ENCODE data around the gene CENPI.
"Not testable (repeated sequence)": the region's sequence is repeated elsewhere in the genome, so short reads cannot be mapped to it uniquely, and the experiment has no call there.

Gene CENPI, protein sequence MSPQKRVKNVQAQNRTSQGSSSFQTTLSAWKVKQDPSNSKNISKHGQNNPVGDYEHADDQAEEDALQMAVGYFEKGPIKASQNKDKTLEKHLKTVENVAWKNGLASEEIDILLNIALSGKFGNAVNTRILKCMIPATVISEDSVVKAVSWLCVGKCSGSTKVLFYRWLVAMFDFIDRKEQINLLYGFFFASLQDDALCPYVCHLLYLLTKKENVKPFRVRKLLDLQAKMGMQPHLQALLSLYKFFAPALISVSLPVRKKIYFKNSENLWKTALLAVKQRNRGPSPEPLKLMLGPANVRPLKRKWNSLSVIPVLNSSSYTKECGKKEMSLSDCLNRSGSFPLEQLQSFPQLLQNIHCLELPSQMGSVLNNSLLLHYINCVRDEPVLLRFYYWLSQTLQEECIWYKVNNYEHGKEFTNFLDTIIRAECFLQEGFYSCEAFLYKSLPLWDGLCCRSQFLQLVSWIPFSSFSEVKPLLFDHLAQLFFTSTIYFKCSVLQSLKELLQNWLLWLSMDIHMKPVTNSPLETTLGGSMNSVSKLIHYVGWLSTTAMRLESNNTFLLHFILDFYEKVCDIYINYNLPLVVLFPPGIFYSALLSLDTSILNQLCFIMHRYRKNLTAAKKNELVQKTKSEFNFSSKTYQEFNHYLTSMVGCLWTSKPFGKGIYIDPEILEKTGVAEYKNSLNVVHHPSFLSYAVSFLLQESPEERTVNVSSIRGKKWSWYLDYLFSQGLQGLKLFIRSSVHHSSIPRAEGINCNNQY

DNA sequence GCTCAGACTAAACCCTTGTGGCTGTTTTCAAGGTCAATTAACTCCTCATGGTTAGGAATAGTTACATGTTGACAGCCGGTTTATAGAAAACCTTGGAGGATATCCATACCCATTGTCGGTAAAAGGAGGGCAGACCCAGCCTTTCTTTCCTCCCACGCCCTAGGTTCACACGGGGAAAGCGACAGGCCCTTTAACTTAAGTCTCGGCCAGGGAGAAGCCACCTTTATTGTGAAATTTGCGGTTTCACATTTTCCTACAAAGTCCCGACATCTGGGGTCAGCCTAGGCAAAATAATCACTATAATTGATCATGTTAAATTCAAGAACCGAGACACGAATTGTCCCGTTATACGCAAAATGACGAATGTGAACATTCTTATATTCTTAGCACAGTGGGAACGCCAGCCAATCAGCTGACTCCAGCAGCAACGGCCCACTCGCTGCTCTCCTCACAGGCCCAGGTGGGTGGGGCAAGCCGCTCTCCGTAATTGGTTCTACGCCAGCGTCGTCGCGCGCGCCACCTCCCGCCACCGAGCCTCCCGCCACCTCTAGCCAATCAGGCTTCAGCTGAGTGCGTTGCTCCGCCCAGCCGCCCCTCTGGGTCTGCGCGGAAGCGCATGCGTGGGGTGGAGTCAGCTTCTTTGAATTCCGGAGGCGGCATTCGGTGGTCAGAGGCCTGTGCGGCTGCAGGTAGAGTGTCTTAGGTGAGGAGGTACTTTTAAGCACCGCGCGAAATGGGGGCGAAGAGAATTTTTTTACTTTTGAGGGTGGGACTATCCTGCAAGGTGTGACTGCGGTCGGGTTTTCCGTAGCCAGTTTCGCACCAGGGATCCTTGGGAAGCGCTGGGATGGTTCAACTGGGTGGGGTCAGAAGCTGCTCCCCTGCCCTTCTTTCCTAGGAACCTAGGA, at the start of gene CENPI:
TSS of gene CENPI (plus strand) at position 659 of the 908 bp plus-strand sequence. CDS start 2,867 bp downstream, outside the sequence.
- peak; percentile 89 for DNase-seq

DNA sequence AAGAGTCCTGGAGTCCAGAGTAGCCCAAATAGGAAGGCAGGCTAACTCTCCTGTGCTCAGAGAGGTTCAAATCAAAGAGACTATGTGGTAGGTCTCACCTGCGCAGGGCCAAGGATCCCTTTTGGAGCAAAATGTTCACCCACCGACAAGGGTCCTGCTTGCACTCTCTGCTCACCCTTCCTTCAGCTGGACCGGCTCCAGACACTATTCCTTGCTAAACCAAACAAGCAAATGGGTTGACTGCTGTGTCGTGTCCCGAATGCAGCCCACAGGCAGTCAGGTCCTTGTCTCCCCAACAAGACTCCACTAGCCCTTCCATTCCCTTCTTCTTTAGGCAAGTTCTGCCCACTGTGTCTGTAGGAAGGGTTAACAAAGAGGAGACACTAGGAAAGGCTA, 46.9 kb upstream of the CENPI start:
- DNase-seq, result no peak

DNA sequence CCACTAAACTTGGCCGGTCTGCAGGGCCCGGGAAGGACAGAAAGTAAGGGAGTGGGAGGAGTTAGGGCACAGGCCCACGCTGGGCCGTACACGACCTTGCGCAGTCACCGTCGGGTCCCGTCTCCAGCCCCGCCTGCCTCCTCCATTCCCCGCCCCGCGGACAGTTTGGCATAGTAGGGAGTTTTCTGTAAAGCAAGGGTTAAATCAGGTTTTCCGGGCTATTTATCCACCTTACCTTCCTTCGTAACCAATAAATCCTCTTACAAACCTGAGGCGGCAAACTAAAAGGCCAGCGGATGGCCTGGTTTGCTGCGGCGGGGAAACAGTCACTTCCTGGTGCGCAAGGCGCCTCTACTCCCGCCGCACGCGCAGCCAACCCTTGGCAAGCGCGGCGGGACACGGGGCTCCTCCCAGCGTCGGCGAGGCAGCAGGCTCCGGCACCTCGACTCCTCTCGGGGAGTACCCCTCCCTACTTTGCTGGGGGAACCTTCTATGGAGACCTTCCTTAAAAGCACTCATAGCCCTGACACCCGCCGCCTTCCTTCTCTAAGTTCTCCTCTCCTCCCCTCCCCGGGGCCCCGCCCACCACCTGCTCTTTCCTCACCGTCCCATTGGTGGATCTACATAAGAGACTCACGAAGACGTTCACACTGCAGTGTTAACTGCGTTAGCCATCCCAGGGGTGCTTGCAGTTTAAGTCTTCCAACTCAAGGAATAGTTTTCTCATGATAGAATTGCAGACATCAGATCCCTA, 46.3 kb upstream of the CENPI start, which contains the start of gene TRMT2B:
TSS of gene TRMT2B (minus strand) at position 563 of the 754 bp plus-strand sequence. CDS start 9,822 bp downstream, outside the sequence.
- DNase-seq, result peak; percentile 61

DNA sequence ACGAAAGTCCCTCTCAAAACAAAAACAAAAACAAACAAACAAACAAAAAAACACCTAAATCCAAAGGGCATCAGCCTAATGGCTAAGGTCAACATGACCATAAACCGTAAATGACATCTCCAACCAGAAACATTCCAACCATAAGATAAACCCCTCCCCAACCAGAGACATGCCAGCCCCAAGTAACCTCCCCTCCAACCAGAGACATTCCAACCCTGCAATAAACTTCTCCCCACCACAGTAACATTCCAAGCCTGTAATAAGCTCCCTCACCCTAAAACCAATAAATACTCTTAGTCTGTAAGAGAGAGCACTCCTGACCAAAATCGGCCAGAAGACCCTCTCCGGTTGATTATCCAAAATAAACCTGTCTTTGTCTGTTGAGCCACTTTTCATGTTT, 41.5 kb upstream of the CENPI start:
- DNase-seq, result not testable (repeated sequence)

DNA sequence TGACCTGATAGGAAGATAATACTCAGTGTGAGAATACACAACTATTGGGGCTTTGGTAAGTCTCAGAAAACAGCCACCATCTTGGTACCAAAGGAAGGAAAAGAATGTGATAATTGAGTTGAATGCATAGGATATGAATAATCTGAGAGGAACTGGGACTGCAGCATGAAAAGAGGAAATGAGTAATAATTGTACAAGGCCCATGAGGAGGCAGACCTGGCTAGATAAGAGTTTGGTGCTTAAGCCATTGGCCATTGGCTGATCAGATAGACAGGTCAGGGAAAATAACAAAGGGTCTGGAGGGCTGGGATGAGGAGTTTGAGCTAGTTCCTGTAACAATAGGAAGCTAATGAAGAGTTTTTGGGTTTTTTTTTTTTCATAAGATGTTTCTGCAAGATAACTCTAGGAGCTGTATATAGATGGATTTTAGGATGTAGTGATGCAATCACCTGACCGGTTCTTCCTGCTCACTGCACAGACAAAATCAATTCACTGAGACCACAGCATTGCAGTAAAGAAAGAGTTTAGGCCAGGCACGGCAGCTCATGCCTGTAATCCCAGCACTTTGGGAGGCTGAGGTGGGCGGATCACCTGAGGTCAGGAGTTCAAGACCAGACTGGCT, 40.8 kb upstream of the CENPI start:
- peak; percentile 78 for DNase-seq

DNA sequence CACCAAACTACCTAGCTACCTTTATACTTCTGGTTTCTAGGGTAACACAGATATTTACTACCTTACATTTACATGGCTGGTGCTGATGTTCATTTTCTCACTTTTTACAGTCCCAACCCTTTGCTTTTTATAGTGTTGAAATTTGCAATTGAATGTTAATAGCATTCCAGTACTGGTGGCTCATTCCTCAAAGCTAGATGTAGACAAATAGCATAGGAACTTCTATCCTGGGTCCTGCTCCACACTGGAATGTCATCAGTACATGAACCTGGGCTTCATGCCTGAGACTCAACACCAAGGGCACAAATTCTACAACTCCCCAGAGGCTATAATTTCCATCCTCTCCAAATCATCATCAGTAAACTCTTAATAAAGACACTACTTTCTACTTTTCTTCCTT, 35.8 kb upstream of the CENPI start:
- no peak for DNase-seq

DNA sequence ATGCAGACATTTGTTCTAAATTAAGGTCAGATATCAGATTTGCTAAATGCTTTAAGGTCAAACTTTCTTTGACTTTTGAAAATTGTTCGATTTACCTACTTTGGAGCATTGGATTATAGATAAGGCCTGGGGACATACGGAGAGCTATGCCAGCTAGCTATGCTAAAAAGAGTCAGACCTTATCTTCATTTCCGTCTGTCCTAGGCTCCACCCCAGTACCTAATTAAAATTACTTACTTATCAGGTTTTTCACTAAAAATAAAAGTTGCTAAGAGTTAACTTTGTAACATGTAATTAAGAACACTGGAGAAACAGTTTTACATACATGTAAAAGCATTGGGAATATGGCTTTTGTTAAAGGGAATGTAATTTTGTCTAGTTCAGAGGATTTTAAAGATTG, 26.4 kb upstream of the CENPI start:
- DNase-seq, result no peak

DNA sequence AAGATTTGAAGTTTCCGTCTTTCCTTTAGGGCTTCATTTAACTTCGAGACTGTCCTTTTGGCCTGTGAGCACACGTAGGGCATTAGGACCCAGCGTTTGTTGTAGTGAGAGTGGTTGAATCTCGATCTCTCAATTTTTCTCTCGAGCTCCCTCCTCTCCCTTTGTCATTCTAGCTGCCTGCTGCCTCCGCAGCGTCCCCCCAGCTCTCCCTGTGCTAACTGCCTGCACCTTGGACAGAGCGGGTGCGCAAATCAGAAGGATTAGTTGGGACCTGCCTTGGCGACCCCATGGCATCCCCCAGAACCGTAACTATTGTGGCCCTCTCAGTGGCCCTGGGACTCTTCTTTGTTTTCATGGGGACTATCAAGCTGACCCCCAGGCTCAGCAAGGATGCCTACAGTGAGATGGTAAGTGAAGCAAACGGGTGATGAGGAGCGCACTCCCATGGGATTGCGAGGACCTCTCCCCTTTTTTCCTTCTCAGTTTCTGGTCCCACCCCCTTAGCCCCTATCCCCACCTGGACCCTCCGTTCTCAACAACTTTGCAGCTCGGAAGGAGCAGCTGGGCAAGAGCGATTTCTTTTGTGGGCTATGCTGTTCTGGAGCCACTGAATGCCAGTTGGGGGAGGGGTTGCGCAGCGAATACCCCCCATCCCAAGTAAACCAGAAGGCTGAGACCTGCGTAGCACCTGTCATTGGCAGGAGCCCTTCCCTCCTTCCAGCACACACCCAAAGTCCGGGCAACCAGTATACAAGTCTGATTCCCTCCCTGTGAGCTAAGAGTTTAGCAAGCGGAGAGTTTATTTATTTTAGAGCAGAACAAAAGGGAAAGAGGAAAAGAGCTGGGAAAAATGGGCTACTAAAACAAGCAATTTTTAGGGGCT, 19.0 kb upstream of the CENPI start, which contains the start of gene TMEM35A:
TSS of gene TMEM35A (plus strand) at position 164 of the 883 bp plus-strand sequence. CDS start at position 288, 124 bp downstream.
- DNase-seq, result no peak

DNA sequence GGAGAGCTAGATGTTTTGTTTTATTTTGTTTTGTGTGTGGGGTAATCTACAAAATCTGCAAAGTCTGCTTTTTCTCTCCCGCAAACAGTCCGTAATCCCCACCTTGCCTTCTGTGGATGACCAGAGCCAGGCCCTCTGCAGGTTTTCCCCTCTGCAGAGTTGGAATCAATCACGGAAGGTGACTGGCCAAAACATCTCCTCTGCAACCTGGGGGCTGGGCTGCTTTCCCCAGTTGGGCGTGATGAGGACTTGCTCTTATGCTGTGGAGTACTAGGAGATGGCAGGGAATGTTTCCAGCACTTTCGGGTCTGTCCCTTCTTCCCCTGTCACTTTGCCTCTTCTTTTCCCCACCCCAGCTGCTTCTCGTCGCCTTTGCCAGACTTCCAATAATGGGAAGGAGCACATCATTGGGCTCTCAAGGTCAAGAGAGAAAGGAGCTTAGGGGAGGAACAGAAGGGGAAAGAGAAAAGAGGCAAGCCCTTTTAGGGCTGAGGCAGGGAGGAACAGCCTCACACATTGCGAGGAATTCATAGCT, 18.2 kb upstream of the CENPI start:
- no peak for DNase-seq

DNA sequence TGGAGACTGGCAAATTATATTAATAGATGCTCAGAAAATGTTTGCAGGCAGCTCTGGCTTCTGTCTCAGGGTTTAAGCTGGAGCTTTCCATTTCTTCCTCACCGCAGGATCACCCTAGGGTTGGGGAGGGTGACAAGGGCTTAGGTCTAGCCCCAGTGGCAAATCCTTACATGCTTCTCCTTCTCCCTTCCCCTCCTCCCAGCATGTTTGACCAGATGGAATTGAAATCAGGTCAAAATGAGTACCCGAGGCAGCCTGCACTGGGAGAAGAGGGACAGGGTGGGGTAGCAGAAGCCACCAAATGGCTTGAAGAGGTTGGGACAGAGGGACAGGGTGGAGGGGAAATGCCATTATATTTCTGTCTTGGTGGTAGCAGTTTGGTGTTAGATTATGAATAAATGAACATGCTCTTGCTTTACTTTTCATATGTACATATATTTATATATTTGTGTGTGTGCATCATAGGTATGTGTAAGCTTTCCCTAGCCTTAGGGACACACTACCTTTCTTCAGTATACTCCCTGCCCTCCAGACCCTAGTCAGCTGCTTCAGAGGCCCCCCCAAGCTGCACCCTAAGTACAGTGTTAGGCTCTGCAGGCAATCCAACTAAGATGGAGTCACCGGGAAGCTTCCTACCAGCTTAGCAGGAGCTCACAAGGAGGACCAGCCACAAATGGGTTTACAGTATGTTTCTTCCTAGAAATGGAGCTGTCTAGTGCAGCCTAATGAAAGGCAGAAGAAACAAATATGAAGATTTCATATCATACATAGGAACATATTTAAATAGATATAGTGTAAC, 17.5 kb upstream of the CENPI start:
- DNase-seq, result no peak

DNA sequence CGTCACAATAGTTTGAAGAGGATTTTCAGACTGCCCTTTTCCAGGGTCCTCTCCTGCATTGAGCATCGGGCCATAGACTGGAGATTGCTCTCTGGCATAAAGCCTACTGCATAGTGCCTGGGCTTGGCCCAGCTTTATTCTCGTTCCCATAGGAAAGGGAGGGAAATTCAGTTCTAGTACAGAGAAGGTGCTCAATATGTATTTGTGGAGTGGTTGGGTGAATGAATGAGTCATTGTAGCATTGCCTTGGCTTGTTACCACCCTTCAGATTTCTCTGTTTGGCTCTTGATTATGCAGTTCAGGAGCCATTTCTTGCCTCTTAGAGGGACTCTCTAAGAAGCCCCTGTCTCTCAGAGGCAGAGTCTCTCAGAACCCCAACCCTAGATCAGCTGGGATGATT, 16.8 kb upstream of the CENPI start:
- no peak for DNase-seq

DNA sequence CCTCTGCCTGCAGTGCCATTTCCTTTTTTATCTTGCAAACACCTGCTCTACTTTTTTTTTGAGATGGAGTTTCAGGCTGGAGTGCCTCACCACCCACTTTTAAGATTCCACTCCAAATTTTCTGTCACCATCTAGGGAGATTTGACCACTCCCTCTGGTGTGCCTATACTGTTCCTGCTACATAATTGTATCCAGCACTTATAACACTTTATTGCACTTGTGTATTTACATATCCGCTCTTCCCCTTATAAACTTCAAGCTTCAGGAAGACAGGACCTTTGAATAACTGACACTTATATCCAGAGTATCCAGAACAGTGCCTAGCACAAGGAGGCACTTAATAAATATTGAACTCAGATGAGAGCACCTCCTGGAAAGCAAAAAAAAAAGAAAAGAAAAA, 6.2 kb upstream of the CENPI start:
- DNase-seq, result no peak

DNA sequence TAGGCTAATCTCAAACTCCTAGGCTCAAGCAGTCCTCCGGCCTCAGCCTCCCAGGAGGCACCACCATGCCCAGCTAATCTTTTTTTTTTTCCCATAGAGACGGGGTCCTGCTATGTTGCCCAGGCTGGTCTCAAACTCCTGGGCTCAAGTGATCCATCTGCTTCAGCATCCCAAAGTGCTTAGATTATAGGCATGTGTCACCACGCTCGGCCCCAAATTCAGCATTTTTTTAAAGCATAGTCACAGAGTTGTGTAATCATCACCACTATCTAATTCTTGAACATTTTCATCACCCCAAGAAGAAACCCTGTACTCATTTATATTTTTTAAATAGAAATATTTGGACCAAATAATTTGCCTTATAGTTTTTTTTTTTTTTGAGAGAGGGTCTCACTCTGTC, 10.3 kb downstream of the CENPI start:
- peak; percentile 79 for DNase-seq

DNA sequence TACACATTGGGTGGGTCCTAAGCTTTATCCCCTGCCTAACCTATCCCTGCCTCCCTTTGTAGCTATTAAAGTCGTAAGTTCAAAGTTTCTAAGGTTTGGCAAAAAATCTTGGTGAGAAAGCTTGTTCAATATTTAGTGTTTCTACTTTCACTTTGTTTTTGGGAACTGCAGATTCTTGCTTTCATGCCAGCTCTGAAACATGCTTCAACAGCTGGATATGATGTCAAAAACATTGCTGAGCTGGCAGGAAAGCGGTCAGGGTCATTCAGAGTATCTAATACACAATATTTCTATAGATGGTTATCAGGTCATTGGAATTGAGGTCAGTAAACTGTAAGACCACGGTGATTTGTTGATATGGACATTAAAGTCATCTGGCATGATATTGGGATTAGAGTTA, 19.7 kb downstream of the CENPI start:
- no peak for DNase-seq

DNA sequence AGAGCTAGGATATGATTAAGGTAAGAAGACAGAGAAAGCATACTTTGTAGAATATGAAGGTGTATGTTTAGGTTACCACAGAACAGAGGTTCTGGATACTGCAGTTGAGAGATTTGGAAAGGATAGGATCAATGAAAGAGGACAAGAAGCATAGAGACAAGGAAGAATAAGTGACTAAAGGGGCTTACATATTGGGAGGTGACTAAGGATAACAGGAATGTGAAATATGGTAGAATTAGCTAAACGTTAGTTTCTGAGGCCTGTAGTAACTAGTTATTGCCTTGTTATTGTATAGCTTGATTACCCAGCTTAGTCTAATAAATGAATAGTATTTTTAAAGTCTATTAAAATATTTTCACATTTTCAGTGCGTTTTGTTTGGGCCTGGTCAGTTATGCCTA, 38.2 kb downstream of the CENPI start:
- DNase-seq, result peak; percentile 23
